ENCODE measurements around the gene PRC1.

DNA sequence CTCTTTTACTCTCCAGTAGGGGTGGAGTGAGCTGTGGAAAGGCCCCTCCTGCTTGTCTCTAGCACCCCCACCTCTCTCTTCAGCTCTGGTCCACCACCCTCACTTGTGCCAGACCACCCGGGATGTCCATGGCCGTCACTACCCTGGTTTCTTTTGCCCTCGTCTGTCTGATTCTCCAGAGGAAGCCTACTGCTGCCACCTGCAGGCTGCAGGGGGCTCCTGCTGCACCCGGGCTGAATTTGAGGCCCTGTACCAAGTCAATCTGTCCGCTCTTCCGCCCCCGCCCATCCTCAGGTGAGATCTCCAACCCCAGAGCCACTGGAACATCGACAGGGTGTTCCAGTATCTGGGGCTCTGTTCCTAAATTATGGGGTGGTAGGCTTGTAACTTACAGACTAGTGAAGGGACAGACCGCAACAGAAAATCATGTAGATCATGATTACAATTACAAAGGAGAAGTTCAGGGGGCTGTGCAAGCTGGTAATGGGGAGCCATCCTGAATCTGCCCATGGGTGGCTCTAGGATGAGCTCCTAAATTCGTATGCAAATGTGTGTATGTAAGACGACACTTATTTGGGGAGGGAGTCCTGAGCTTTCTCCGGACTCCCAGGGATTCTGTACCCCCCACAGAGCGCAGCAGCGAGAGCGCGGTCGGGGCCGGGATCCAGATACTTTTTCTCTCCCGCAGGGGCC, 59.9 kb downstream of the PRC1 start:
- TF ChIP-seq, protein P1, sequence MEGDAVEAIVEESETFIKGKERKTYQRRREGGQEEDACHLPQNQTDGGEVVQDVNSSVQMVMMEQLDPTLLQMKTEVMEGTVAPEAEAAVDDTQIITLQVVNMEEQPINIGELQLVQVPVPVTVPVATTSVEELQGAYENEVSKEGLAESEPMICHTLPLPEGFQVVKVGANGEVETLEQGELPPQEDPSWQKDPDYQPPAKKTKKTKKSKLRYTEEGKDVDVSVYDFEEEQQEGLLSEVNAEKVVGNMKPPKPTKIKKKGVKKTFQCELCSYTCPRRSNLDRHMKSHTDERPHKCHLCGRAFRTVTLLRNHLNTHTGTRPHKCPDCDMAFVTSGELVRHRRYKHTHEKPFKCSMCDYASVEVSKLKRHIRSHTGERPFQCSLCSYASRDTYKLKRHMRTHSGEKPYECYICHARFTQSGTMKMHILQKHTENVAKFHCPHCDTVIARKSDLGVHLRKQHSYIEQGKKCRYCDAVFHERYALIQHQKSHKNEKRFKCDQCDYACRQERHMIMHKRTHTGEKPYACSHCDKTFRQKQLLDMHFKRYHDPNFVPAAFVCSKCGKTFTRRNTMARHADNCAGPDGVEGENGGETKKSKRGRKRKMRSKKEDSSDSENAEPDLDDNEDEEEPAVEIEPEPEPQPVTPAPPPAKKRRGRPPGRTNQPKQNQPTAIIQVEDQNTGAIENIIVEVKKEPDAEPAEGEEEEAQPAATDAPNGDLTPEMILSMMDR (IDR thresholded peaks at IDR 0.05; ENCODE audit: insufficient read depth, low read length, poor library complexity, severe bottlenecking), result peak; percentile 92
- TF ChIP-seq EZH2phosphoT487 (conservative IDR thresholded peaks at IDR 0.05; ENCODE audit: low read length), result no peak

All from SU-DHL-6 (cell line).